ENCODE measurements around the gene MEIOB.

MEIOB gene

DNA sequence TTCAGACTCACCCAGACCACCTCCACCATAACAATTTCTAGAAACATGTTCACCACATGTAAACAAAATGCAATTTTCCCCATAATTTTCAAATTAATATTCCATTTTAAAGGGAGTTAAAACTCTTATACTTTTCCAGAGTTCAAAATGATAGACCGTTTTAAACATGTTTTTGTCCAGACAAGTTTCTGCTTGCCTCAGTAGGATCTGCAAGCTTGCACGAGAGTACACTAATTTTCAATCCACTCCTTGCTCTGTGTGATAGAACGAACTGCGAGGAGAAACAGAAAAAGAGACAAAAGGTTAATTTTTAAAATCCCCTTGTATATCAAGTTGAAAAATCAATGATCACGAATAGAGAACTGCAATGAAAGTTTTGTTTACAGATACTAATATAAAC, 37.9 kb downstream of the MEIOB start:
- TF ChIP-seq, protein P1, sequence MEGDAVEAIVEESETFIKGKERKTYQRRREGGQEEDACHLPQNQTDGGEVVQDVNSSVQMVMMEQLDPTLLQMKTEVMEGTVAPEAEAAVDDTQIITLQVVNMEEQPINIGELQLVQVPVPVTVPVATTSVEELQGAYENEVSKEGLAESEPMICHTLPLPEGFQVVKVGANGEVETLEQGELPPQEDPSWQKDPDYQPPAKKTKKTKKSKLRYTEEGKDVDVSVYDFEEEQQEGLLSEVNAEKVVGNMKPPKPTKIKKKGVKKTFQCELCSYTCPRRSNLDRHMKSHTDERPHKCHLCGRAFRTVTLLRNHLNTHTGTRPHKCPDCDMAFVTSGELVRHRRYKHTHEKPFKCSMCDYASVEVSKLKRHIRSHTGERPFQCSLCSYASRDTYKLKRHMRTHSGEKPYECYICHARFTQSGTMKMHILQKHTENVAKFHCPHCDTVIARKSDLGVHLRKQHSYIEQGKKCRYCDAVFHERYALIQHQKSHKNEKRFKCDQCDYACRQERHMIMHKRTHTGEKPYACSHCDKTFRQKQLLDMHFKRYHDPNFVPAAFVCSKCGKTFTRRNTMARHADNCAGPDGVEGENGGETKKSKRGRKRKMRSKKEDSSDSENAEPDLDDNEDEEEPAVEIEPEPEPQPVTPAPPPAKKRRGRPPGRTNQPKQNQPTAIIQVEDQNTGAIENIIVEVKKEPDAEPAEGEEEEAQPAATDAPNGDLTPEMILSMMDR (IDR thresholded peaks at IDR 0.05) = no peak
- DNase-seq = no peak
- peaks cover 0 to 13% (median 4%) of the 10 kb centered on the region in 3 donors for H3K36me3 ChIP-seq
- no peaks in the 10 kb centered on the region for H3K27me3 ChIP-seq
- peaks cover 0 to 10% (median 5%) of the 10 kb centered on the region in 4 donors for H3K4me1 ChIP-seq
- no peak overlapping the region for H3K27ac ChIP-seq
- intact Hi-C loops (cut with DNase I; ENCODE audit: low total_unique reads) = no loop called here
- no peaks in the 10 kb centered on the region for H3K9me3 ChIP-seq
- H3K4me3 ChIP-seq = no peak overlapping the region

DNA sequence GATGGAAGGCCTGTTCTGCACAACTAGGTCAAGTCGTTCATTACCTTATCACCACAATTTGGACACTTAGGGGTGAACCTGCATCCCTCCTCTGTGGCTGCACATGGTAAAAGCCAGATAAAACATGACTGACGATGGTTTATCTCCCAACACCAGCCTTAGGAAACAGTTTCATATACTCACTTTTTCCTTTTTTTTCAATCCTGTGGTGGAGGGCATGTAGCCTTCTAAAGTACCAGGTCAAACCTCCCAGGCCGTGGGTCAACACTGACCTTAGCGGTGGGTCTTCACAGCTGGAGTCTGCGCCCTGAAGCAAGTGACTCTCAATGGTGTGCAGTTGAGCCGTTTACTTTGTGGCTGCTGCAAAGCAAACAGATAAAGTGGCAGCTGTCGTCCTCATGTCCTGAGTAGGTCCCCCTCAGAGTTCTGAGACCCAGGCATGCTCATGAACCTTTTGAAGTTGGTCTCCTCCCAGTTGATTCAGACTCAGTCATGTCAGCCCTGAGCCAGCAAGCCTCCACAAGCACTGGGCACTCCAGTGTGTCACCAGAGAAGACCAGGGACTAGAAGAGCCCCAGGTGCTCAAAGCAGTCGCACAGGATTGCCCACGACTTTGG, 39.0 kb downstream of the MEIOB start:
- no peak for DNase-seq
- H3K9me3 ChIP-seq = no peaks in the 10 kb centered on the region
- peaks cover 0 to 13% (median 4%) of the 10 kb centered on the region in 3 donors for H3K36me3 ChIP-seq
- intact Hi-C loops (cut with DNase I; ENCODE audit: low total_unique reads) = no loop called here
- TF ChIP-seq, protein P1 (IDR thresholded peaks at IDR 0.05) = no peak
- H3K4me3 ChIP-seq = no peak overlapping the region
- H3K27me3 ChIP-seq = no peaks in the 10 kb centered on the region
- no peak overlapping the region for H3K27ac ChIP-seq
- H3K4me1 ChIP-seq = peaks cover 0 to 21% (median 12%) of the 10 kb centered on the region in 4 donors

DNA sequence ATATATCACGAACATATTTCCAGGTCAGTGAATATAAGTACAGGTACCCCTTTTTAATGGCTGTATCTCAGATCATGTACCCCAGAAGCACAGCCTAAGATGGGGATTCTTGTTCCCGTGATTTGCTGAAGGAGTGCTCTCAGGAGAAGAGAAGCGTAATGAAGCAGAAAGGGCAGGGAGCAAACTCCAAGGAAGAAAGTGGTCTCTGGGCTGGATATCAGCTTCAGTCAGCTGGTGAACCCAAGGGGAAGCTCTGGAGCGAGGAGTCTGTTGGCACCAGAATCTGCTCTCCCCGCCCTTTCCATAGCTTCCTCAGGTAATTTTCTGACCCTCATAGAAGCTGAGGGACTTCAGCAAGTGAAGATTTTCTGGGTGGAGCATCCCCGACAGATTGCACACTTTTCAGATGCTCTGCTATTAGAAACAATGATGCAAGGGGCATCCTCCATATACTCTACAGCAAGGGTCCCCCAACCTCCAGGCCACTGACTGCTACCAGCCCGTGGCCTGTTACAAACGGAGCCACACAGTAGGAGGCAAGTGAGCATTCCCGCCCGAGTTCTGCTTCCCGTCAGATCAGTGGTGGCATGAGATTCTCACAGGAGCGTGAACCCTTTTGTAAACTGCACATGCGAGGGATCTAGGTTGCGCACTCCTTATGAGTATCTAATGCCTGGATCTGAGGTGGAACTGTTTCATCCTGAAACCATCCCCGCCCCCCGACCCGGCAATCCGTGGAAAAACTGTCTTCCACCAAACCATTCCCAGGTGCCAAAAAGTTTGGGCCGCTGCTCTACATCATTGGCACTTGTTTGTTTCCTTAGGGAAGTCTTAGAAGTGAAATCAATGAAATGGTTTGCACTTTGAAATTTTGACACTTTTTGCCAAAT, 40.5 kb downstream of the MEIOB start:
- Histone ChIP-seq H3K4me3 (no peak overlapping the region), H3K9me3 (no peaks in the 10 kb centered on the region), H3K27me3 (no peaks in the 10 kb centered on the region), H3K36me3 (peaks cover 0 to 13% (median 4%) of the 10 kb centered on the region in 3 donors), H3K27ac (no peak overlapping the region), H3K4me1 (peaks cover 0 to 28% (median 14%) of the 10 kb centered on the region in 4 donors)
- no peak for DNase-seq
- TF ChIP-seq, protein P1 (IDR thresholded peaks at IDR 0.05) = no peak
- intact Hi-C loops (cut with DNase I; ENCODE audit: low total_unique reads) = no loop called here

DNA sequence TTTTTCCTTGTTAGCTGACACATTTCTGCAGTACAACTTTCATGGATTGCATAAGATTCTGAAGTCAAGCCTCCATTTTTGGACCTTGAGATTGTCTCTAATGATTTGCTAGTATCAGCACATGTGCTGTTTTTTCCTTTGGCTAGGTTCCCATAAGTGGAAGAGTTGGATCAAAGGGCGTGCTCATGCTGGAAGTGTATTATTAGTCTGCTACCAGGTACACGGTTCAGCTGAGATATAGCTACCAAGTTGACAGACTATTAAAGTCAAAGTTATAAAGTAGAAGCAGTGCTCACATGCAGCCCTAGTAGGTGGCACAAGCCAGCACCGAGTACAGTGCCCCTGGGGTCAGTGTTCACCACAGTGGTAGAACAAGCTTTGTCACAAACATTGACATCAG, 41.8 kb downstream of the MEIOB start:
- Histone ChIP-seq H3K4me3 (no peak overlapping the region), H3K27ac (no peak overlapping the region), H3K36me3 (peaks cover 0 to 13% (median 4%) of the 10 kb centered on the region in 3 donors), H3K4me1 (peaks cover 0 to 38% (median 21%) of the 10 kb centered on the region in 4 donors), H3K27me3 (no peaks in the 10 kb centered on the region), H3K9me3 (no peaks in the 10 kb centered on the region)
- no peak for DNase-seq
- TF ChIP-seq, protein P1 (IDR thresholded peaks at IDR 0.05) = no peak
- intact Hi-C loops (cut with DNase I; ENCODE audit: low total_unique reads) = no loop called here

DNA sequence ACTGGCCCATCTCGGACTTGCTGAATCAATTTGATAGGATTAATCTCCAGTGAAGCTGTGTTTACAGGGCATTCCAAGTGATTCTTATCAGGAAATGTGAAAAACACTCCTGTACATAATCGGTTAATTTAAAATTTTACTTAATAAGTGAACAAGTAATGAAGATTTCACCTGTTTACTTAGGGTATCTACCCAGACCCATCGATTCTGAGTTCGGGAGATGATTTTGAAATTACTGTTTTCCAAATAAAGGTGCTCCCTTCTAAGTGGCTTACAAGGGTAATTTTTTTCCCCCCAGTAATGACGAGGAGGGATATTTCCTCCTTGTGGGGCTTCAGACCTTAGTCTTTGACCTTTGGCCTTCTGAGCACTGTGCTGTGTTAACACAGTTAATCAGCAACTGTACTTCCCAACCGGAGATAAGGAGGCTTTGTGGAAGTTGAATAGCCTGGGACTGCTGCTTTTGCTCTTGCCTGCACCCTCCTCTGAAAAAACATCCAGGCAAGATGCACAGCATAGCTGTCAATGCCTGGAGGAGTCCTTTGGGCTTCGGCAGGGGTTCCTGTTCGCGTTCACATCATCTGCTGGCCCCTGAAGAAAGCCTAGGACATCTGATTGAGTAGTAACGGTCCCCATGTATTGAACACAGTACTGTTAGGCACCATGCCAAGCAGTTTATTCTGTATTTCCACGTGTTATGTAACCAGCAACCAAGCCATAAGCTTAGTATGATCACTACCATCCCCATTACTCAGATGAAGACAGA, 43.1 kb downstream of the MEIOB start:
- TF ChIP-seq, protein P1 (IDR thresholded peaks at IDR 0.05) = no peak
- DNase-seq = no peak
- Histone ChIP-seq H3K4me3 (no peak overlapping the region), H3K27me3 (no peaks in the 10 kb centered on the region), H3K27ac (no peak overlapping the region), H3K9me3 (no peaks in the 10 kb centered on the region), H3K36me3 (peaks cover 0 to 13% (median 4%) of the 10 kb centered on the region in 3 donors), H3K4me1 (peaks cover 0 to 52% (median 31%) of the 10 kb centered on the region in 4 donors)
- intact Hi-C loops (cut with DNase I; ENCODE audit: low total_unique reads) = loop anchor here (5.0 kb wide), 1 partner anchor 47 kb away; the partner anchor contains the start of genes NUBP2 and SPSB3

Data from tibial artery (tissue), 4 donors.